Head of caudate nucleus (tissue), 42 donors: ENCODE measurements around the gene PCDHGA5.
"Not testable (repeated sequence)": the region's sequence is repeated elsewhere in the genome, so short reads cannot be mapped to it uniquely, and the experiment has no call there.

Experiments used
- DNase-seq, 42 donors: peaks; one replicate each; pipeline versions ENCODE4 v3.0.0 to v3.0.0-alpha.2; 2020 to 2021; ENCODE audit warnings: mixed read lengths in 7 of 42
- intact Hi-C: fragments of 100-400 bp; cut with DNase I; formaldehyde crosslinking; loops from one replicate; pipeline ENCODE4 v1.15.0; 2022

Gene PCDHGA5

DNA sequence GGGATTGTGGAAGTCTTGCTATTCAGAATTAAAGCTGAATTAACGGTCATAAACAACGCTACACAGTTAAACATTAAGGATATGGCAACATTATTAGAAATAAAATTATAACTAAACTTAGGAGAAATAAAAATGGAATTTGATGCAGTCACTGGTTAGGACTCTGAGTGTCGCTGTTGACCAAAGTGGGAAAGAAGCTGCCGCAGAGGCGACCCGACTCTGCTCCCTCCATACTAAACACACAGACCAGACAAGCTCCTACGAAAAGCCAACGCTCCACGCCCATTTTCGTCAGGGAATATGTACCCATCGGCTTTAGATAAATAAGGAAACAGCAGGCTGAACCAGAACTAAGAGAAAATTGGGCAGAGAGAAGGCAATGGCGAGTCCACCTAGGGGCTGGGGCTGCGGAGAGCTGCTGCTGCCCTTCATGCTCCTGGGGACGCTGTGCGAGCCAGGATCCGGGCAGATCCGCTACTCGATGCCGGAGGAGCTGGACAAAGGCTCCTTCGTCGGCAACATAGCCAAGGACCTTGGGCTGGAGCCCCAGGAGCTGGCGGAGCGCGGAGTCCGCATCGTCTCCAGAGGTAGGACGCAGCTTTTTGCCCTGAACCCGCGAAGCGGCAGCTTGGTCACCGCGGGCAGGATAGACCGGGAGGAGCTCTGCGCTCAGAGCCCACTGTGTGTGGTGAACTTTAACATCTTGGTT, at the start of gene PCDHGA5:
Gene PCDHGA5, plus strand, starts transcription at position 211 of the 709 bp plus-strand sequence. Its CDS starts 169 bp downstream, at position 380.
- no peak for DNase-seq
- intact Hi-C loops, result no loop called here

DNA sequence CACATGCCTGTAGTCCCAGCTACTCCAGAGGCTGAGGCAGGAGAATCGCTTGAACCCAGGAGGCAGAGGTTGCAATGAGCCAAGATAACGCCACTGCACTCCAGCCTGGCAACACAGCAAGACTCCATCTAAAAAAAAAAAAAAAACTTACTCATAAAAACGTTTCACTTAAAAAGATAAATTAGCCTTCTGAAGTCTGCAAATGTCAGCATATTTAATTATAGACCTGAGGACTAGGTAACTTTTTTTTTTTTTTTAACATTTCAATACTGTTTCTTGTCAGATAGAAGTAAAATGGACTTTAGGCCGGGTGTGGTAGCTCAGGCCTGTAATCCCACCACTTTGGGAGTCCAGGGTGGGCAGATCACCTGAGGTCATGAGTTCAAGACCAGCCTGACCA, 47.0 kb upstream of the PCDHGA5 start:
- DNase-seq, intact Hi-C loops: not testable (repeated sequence)

DNA sequence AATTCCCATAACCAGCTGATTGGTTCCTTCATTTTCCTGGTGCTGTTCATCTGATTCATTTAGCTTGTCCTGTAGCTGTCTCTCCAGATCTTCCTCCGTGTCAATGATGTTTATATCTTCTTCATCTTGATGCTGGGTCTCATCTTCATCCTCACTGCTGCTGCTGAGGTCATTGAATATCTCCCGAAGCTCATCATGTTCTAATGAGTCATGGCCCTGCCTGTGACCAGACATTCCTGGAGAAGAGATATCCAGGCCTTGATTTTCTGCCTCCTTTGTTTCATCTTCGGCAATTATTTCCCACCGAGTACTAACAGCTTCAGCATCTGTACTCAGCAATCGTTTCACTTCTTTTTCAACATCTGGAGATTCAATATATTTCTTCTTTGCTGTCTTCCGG, 44.8 kb upstream of the PCDHGA5 start:
- no peak for DNase-seq
- intact Hi-C loops, result no loop called here

DNA sequence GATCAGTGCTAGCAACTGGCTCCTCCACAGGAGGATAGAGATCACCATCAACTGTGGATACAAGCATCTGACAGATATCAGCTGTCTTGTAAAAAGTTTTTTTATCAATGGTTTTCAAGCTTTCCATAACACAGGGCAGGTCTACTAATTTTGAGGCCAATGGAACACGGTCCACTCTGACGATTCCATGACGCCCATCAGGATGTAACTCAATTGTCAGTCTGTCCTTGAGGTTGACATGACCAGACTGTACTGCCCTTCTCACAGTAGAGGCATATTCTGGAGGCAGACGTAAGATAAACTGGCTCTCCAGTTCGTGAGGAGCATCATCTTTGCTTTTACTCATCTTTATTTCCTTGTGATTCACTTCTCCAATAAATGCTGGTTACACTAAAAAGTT, 44.3 kb upstream of the PCDHGA5 start:
- intact Hi-C loops, result loop anchor here (2.0 kb wide), 1 partner anchor 239 kb away; no protein-coding TSS in a partner anchor
- no peak for DNase-seq

DNA sequence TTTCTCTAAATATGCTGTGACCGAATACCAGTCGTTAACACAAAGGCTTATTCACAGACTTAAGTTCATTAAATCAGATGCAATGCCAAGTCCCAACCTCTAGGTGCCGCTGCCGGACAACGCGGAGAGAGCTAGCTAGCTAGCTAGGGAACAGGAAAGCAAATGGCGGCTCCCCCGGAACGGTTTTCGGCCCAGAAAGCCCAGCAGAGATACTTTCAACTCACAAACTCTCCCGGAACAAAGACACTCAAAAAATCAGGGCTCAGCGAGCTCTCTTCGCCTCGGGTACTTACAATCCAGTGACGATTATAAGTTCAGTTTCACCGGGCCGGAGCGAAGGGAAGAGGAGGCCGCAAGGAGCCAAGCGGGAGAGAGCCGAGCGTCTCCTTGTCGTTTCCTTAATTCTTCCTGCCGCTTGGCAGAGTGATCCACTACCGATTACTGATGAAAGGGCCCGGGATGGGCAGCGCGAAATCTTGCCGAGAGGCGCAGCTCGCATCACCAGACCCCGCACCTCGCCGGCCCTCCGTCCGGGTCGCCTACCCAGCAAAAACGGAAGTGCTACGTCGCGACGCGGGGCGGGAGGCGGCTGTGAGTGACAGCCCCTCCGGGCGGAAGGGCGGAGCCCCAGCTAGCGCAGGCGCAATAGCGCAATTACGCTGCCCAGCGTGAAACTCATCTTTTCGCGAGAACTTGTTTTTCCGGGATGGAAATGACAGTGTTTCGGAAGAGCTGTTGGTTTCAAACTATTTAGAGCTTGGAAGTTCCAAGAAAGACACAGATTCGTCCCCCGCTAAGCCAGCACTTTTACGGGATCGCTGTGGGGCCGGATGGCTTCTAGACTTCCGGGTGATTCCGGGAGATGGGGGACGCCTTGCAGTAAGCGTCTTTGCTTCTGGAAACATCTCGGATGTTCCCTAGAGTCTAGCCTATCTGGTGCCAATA, 43.5 kb upstream of the PCDHGA5 start, which contains the start of gene TAF7:
Gene TAF7, minus strand, starts transcription at position 560 of the 945 bp plus-strand sequence. CDS start 740 bp downstream, outside the sequence.
- peak; percentile 80 to 96 (median 92) for DNase-seq
- intact Hi-C loops, result loop anchor here (2.0 kb wide), 1 partner anchor 238 kb away; no protein-coding TSS in a partner anchor

DNA sequence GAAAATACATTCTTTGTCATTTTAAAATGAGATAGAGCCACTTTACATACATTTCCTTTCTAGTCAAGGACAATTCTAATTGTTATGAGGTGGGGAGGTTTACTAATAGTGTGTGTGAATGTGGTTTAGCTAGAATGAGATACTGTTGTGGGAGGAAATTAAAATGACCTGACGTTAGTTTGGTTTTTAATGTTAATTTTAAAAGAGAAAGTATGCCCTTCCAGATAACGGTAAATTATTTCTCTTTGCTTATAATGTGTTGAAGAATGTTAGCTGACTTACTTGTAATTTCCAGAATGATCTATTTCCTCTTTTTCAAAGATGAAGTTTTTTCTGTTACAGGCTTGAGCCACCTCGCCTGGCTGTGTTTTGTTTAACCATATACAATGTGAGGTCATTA, 41.7 kb upstream of the PCDHGA5 start:
- no peak for DNase-seq
- intact Hi-C loops, result no loop called here

DNA sequence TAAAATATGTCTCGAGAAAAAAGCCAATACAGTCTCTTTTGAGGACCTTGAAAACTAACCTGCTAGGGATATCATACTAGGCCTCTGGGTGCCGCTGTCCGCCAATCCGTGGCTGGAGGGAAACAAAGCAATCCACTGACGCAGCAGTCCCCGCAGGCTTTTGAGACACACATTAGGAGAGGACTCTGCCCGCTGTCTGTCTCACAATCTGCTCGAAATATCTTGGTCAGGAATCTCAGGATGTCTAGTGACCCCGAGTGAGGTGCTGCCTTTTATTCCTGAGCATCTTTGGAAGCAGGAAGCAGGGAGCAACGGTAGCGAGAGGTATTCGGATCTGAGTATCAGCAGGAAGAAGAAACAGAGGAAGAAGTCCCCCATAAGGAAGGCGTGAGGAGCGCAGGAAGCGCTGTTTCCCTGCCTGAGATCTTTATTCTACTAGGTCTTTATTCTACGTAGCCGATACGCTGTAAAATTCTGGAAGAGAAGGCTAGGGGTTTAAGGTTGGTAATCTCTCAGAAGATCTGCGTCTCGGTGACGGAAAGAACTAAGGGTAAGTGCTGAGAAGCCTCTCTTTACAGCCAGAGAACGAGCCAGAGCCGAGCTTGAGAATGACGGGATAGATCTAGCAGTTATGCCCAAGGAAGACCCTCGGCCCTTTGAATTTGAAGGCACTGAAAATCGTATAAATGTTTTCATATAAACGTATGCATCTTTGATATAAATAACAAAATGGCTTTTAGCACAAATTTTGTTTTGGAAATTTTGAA, 37.7 kb upstream of the PCDHGA5 start:
- intact Hi-C loops, result no loop called here
- peak; percentile 67 to 91 (median 83) for DNase-seq

DNA sequence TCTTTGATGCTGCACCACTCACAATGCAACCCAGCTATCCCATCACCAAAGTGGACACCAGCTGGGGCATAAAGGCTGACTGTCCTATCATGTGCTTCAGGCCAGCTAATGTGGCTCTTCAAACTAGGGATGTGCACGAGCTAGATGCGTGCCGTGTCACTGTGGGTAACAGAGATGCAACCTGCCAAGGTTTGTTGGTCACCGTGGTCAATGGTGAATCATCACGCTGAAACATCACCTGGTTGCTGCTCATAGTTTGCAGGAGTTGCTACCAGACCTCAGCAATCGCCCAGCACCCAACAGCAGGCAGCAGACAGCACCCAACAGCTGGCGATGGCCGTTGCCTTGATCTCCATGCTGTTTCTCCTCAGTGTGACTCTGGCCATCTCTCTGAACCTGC, 35.7 kb upstream of the PCDHGA5 start:
- intact Hi-C loops, result no loop called here
- no peak for DNase-seq

DNA sequence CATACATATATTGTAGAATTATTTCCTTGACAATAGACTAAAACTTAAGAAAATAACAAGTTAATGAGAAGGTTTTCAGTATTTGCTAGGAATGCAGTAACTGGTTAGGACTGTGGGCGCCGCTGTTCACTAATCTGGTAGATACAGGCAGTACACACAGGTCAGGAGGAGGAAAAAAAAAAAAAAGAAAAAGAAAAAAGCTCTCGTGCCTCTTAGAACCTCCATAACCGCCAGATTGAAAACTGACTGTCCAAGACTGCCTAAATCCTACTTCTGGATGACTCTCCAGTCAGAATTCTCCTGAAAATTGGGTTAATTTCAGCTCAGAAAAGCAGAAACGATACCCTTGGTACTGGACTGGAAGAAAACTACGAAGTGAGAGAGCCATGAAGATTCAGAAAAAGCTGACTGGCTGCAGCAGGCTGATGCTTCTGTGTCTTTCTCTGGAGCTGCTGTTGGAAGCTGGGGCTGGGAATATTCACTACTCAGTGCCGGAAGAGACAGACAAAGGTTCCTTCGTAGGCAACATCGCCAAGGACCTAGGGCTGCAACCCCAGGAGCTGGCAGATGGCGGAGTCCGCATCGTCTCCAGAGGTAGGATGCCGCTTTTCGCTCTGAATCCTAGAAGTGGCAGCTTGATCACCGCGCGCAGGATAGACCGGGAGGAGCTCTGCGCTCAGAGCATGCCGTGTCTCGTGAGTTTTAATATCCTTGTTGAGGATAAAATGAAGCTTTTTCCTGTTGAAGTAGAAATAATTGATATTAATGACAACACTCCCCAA, 33.5 kb upstream of the PCDHGA5 start, which contains the start of gene PCDHGA1:
Gene PCDHGA1, plus strand, starts transcription at position 216 of the 782 bp plus-strand sequence.
- intact Hi-C loops, result no loop called here
- peak in 20 of 42 donors; percentile 6 to 55 (median 30) for DNase-seq

DNA sequence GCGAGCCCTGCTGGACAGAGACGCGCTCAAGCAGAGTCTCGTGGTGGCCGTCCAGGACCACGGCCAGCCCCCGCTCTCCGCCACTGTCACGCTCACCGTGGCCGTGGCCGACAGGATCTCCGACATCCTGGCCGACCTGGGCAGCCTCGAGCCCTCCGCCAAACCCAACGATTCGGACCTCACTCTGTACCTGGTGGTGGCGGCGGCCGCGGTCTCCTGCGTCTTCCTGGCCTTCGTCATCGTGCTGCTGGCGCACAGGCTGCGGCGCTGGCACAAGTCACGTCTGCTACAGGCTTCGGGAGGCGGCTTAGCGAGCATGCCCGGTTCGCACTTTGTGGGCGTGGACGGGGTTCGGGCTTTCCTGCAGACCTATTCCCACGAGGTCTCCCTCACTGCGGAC, 31.4 kb upstream of the PCDHGA5 start:
- intact Hi-C loops, DNase-seq: not testable (repeated sequence)

DNA sequence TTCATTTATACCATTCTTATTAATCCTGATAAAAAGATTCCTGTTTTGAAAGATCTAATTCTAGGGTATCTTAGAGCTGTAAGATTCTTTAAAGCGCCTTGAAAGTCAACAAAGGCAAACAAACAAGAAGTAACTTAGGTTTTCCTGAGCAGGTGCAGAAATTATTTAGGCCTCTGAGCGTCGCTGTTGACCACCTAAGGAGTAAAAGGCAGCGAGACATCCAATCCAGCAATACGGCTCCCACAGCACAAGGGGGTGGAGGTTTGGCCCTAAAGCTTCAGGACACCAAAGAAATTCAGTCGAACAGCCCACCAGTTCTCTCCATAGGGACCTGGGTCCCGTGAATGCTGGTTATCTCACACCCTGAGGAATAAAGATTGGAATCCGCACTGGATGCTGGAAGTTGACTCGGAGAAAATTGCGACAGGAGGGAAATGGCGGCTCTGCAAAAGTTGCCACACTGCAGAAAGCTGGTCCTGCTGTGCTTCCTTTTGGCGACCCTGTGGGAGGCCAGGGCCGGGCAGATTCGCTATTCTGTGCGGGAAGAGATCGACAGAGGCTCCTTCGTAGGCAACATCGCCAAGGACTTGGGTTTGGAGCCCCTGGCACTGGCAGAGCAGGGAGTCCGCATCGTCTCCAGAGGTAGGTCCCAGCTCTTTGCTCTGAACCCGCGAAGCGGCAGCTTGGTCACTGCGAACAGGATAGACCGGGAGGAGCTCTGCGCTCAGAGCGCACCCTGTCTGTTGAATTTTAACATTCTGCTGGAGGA, 25.2 kb upstream of the PCDHGA5 start, which contains the start of gene PCDHGA2:
Gene PCDHGA2, plus strand, starts transcription at position 223 of the 769 bp plus-strand sequence.
- DNase-seq, result no peak
- intact Hi-C loops, result no loop called here

DNA sequence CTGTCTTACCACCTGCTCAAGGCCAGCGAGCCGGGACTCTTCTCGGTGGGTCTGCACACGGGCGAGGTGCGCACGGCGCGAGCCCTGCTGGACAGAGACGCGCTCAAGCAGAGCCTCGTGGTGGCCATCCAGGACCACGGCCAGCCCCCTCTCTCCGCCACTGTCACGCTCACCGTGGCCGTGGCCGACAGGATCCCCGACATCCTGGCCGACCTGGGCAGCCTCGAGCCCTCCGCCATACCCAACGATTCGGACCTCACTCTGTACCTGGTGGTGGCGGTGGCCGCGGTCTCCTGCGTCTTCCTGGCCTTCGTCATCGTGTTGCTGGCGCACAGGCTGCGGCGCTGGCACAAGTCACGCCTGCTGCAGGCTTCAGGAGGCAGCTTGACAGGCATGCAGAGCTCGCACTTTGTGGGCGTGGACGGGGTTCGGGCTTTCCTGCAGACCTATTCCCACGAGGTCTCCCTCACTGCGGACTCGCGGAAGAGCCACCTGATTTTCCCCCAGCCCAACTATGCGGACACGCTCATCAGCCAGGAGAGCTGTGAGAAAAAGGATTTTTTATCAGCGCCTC, 23.1 kb upstream of the PCDHGA5 start:
- intact Hi-C loops, DNase-seq: not testable (repeated sequence)

DNA sequence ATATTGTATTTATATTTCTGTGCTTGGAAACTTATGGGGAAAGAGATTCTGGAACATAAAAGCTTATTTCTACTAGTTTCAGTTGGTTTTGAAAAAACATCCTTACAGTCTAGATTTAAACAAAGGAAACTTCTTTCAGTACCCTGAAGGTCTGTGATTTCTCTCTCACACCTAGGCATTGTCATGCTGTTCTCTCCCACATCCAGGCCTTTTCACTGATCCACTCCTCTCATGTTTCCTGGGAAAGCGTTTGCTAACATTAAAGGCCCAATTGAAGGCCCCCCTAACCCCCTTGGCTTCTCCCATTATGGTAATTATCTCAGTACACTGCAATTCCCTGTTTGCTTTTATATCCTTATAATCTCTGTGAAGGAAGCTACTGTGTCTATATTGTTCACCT, 21.2 kb upstream of the PCDHGA5 start:
- intact Hi-C loops, result no loop called here
- no peak for DNase-seq

DNA sequence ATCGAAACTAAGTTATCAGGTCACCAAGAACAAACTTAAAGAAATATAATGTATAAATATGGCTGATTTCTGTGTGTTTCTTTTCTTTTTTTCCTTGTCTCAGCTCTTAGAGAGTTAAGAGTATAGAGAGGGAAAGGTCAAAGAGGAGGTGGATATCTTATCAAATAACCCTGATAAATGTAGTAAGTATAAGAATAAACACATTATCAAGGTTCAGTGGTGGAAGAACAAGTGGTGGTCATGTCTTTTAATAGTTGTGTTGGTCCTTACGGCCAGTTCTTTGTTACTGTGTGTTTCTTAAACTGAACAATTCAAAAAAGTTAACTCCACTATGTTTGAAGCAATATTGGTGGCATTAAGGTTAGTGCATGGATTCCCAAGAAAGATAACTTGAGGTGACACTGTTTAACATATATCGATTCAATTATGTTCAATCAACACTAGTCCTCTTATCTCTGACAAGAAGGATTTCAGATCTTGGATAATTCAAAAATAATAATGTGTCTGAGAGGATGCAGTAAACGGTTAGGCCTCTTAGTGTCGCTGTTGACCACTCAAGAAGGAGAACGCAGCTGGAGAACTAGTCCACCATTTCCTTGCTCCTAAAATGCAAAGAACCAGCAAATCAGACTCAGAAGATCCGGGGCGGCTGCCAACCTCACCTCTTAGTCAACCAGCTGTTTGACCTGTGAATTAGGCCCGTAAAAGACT, 20.6 kb upstream of the PCDHGA5 start, which contains the start of gene PCDHGA3:
Gene PCDHGA3, plus strand, starts transcription at position 588 of the 711 bp plus-strand sequence. CDS start 205 bp downstream, outside the sequence.
- intact Hi-C loops, result no loop called here
- no peak for DNase-seq

DNA sequence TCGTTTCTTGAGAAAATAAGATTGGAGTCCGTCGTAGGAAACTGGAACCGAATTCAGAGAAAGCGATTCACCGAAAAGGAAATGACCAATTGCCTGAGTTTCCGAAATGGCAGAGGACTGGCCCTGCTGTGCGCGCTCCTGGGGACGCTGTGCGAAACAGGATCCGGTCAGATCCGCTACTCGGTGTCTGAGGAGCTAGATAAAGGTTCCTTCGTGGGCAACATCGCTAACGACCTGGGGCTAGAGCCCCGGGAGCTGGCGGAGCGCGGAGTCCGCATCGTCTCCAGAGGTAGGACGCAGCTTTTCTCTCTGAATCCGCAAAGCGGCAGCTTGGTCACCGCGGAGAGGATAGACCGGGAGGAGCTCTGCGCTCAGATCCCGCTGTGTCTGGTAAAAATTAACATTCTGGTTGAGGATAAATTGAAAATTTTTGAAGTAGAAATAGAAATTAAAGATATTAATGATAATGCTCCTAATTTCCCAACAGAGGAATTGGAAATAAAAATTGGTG, 20.0 kb upstream of the PCDHGA5 start:
- DNase-seq, result no peak
- intact Hi-C loops, result no loop called here

DNA sequence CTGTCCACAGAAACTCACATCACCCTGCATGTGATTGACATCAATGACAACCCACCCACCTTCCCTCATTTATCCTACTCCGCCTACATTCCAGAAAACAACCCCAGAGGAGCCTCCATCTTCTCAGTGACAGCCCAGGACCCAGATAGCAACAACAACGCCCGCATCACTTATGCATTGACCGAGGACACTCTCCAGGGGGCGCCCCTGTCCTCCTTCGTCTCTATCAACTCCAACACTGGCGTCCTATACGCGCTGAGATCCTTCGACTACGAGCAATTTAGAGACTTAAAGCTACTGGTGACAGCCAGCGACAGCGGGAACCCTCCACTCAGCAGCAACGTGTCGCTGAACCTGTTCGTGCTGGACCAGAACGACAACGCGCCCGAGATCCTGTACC, 18.6 kb upstream of the PCDHGA5 start:
- DNase-seq, result no peak
- intact Hi-C loops, result no loop called here
